A549 treated with Hydrocortisone at 1 μM for 4 hours (cell line): ENCODE data around the gene EDNRB. TPM values are rescaled to one million over a fixed set of nuclear protein-coding genes. Genes with fewer than 3 reads are reported as not detected.

Experiments used
- total RNA-seq: library from RNA; stranded (reverse); fragments of 200-300 nt; extraction: Qiagen RNA extraction; gene quantifications from 5 replicates; pipeline ENCODE4 v1.2.3, GENCODE V29; 2022

The EDNRB gene
- not detected in 5 replicates for total RNA-seq

GRCh38 chr13:77918391-77919245 is at the start of gene EDNRB:
EDNRB (minus strand) TSS chr13:77918831; CDS start chr13:77918573, 258 bp downstream.

Other genes starting within 250 kb of the EDNRB start
- gene SLAIN1, start 221.1 kb downstream of the EDNRB start, total RNA-seq, result 0.41 to 0.67 TPM (median 0.58 TPM) in 5 replicates